Measurements from ENCODE around the gene CCR8.

DNA sequence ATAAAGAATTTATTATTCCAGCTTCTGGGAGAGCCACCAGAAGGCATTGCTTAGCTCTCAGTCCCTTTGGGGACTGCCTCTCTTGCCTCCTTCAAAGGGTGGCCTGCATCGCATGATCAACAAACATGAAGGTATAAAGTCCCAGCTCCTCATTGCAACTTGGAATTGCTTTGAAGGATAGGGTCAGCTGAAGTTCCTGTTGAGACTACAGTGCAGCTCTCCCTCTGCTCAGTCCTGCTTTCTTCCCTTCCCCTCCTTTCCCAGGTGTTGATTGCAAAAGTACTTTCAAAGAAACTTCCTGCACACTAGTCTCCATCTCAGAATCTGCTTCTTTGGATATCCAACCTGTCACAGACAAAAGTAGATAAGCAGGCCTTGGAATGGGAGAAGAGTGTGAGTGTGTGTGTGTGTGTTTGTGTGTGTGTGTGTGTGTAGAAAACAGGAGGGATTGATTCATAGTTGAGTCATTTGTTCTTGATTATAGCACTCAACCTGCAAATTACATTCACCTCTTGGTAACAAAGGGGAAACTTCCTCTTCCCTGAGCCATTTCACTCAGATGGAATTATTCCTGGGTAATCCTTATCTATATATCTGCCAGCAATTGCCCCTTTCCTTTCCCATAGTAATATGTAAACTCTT is 13.7 kb downstream of the CCR8 start:
- TF ChIP-seq, protein P1, sequence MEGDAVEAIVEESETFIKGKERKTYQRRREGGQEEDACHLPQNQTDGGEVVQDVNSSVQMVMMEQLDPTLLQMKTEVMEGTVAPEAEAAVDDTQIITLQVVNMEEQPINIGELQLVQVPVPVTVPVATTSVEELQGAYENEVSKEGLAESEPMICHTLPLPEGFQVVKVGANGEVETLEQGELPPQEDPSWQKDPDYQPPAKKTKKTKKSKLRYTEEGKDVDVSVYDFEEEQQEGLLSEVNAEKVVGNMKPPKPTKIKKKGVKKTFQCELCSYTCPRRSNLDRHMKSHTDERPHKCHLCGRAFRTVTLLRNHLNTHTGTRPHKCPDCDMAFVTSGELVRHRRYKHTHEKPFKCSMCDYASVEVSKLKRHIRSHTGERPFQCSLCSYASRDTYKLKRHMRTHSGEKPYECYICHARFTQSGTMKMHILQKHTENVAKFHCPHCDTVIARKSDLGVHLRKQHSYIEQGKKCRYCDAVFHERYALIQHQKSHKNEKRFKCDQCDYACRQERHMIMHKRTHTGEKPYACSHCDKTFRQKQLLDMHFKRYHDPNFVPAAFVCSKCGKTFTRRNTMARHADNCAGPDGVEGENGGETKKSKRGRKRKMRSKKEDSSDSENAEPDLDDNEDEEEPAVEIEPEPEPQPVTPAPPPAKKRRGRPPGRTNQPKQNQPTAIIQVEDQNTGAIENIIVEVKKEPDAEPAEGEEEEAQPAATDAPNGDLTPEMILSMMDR (IDR thresholded peaks at IDR 0.05): no peak
- TF ChIP-seq EZH2 (IDR thresholded peaks at IDR 0.05; ENCODE audit: borderline replicate concordance, insufficient read depth, low read depth, low read length, poor library complexity, severe bottlenecking): no peak

Measured in B cell (primary cell).